HG02610 (cell line): ENCODE results near the gene SPINK13.
"Not testable (repeated sequence)": the region's sequence is repeated elsewhere in the genome, so short reads cannot be mapped to it uniquely, and the experiment has no call there.

ENCODE experiments used
- ATAC-seq: cut with Tn5 transposase; IDR thresholded peaks from one replicate; pipeline ENCODE4 v1.9.1; 2021; ENCODE audit warnings: mild to moderate bottlenecking, moderate library complexity; ENCODE audit not compliant: unreplicated experiment

SPINK13 gene

GRCh38 chr5:148311484-148311883, 42.9 kb downstream of the SPINK13 start:
- no peak for ATAC-seq

GRCh38 chr5:148312153-148312552, 43.6 kb downstream of the SPINK13 start, which contains the start of gene SPINK7:
Gene SPINK7, plus strand, starts transcription at chr5:148312423. Its CDS starts 61 bp downstream, at chr5:148312484.
- ATAC-seq, result no peak

GRCh38 chr5:148314187-148314586, 45.6 kb downstream of the SPINK13 start:
- ATAC-seq, result no peak

GRCh38 chr5:148314731-148315130, 46.1 kb downstream of the SPINK13 start:
- no peak for ATAC-seq

- ATAC-seq, result not testable (repeated sequence)
Measured at GRCh38 chr5:148320011-148320963, 51.7 kb downstream of the SPINK13 start.

- ATAC-seq, result no peak
Measured at GRCh38 chr5:148333262-148333849, 64.8 kb downstream of the SPINK13 start.

- ATAC-seq, result no peak
Measured at GRCh38 chr5:148335259-148335658, 66.7 kb downstream of the SPINK13 start, which contains the start of gene SPINK9. Gene SPINK9, plus strand, starts transcription at chr5:148335559. Its CDS starts 55 bp downstream, at chr5:148335614.
